WTC11 (cell line): ENCODE results near the gene TEC.

Source experiments
- MAX ChIP-seq: sonication (generic); formaldehyde crosslinking; IDR thresholded peaks from 2 replicates; pipeline ENCODE4 v1.8.0; 2022; ENCODE audit warnings: mild to moderate bottlenecking, missing genetic modification reagents
- ZBTB21 ChIP-seq: sonication (generic); formaldehyde crosslinking; IDR thresholded peaks from 2 replicates; pipeline ENCODE4 v1.8.1; 2023; ENCODE audit warnings: mild to moderate bottlenecking, missing genetic modification reagents, borderline replicate concordance
- ZNF138 ChIP-seq: sonication (generic); formaldehyde crosslinking; conservative IDR thresholded peaks from 2 replicates; pipeline ENCODE4 v1.8.1; 2022; ENCODE audit warnings: mild to moderate bottlenecking, moderate library complexity, missing genetic modification reagents

GRCh38 chr4:48116582-48116981, 153.1 kb downstream of the TEC start:
- no peak for TF ChIP-seq ZNF138 (CRISPR knock-in tag)
- no peak for TF ChIP-seq ZBTB21 (CRISPR knock-in tag)
- no peak for TF ChIP-seq MAX (CRISPR knock-in tag)
